Diencephalon (tissue), 1 donor: Measurements from ENCODE around the gene DHX9. TPM values are rescaled to one million over a fixed set of nuclear protein-coding genes. Genes with fewer than 3 reads are reported as not detected.

ENCODE experiments used
- total RNA-seq: library from RNA; depleted of rRNA; stranded (reverse); fragments of >200 nt; gene quantifications from one replicate; pipeline ENCODE4 v1.2.3, GENCODE V29; 2014

Gene DHX9
- total RNA-seq, result 223 TPM

GRCh38 chr1:182839209-182840066 is at the start of gene DHX9:
Gene DHX9 (plus strand): TSS chr1:182839347. CDS start chr1:182842567, 3,220 bp downstream.

Other genes with a start within 250 kb of the DHX9 start
- 13.6 TPM for gene RGS16, start 235.0 kb upstream of the DHX9 start, total RNA-seq
- gene RGS8, start 154.8 kb upstream of the DHX9 start, total RNA-seq, result 135 TPM
- gene NPL, start 49.6 kb upstream of the DHX9 start, total RNA-seq, result 12.5 TPM
- 0.23 TPM for gene SHCBP1L, start 113.8 kb downstream of the DHX9 start, total RNA-seq
- gene LAMC1, start 184.1 kb downstream of the DHX9 start, total RNA-seq, result 35.5 TPM